Choroid plexus epithelial cell (primary cell): ENCODE measurements around the gene SBSN.

Experiments used
- DNase-seq: peaks from one replicate; pipeline ENCODE4 v3.0.0-alpha.2; 2010; ENCODE audit warnings: low read depth
- H3K4me3 ChIP-seq: 2 replicates; pipeline ENCODE4 v1.5.1; 2011; ENCODE audit warnings: low read depth, mild to moderate bottlenecking, control low read depth, low read length, moderate library complexity
- TF ChIP-seq, protein P1 (sequence below): conservative IDR thresholded peaks from 2 replicates; pipeline ENCODE4 v1.5.1; 2011; ENCODE audit warnings: low read depth, mild to moderate bottlenecking, control low read depth, inconsistent platforms, low read length, moderate library complexity

Gene SBSN

DNA sequence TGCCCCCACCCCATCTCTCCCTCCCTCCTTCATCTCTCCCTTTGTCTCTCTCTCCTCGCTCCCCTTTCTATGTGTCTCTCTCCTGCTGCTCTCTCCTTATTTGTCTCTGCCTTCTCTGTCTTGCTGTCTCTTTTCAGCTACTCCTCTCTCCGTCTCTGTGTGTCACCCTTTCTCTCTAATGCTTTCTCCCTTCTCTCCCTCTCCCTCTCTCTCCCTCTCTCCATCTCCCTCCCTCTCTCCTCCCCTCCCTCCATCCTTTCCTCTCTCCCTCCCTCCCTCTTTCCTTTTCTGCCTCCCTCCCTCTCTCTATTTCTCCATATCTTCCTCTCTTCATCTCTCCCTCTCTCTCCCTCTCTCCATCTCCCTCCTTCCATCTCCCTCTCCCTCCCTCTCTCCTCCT lies 34.7 kb upstream of the SBSN start:
- no peak for DNase-seq
- TF ChIP-seq, protein P1, sequence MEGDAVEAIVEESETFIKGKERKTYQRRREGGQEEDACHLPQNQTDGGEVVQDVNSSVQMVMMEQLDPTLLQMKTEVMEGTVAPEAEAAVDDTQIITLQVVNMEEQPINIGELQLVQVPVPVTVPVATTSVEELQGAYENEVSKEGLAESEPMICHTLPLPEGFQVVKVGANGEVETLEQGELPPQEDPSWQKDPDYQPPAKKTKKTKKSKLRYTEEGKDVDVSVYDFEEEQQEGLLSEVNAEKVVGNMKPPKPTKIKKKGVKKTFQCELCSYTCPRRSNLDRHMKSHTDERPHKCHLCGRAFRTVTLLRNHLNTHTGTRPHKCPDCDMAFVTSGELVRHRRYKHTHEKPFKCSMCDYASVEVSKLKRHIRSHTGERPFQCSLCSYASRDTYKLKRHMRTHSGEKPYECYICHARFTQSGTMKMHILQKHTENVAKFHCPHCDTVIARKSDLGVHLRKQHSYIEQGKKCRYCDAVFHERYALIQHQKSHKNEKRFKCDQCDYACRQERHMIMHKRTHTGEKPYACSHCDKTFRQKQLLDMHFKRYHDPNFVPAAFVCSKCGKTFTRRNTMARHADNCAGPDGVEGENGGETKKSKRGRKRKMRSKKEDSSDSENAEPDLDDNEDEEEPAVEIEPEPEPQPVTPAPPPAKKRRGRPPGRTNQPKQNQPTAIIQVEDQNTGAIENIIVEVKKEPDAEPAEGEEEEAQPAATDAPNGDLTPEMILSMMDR: no peak
- no peak overlapping the region for H3K4me3 ChIP-seq

DNA sequence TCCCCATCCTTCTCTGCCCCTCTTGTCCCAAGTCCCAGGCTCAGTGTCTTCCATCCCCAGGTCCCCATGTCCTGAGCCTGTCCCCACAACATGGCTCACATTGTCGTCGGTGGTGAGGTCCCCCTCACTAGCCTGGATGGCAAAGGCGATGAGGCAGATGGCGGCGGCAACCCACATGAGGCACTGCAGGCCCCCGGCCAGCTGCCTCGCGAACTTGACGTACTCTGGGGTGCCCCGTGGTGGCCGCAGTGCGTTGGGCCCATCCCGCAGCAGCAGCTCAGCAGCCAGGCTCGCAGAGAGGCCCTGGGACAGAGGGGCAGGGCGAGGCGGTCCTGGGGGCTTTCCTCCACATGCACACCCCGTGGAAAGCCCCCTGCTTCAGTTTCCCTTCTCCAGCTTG lies 34.2 kb upstream of the SBSN start:
- H3K4me3 ChIP-seq: no peak overlapping the region
- no peak for DNase-seq
- TF ChIP-seq, protein P1: no peak

DNA sequence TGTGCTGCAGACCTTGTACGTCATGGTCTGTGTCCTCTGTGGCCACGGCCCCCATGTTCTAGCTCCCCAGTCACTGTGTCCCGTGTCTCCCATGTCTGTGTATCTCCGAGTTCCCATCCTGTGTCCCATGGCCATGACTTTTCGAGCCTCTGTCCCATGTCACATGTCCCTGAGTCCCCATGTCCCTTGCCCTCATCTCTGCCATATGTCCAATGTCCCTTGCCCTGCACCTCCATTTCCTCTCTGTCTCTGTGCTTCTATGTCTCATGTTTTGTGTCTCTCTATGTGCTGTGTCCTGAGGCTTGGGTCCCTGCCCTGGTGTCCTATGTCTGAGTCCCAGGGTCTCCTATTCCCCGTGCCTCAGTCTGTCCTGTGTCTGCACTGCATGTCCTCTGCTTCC lies 33.3 kb upstream of the SBSN start:
- DNase-seq: no peak
- no peak overlapping the region for H3K4me3 ChIP-seq
- TF ChIP-seq, protein P1: no peak

DNA sequence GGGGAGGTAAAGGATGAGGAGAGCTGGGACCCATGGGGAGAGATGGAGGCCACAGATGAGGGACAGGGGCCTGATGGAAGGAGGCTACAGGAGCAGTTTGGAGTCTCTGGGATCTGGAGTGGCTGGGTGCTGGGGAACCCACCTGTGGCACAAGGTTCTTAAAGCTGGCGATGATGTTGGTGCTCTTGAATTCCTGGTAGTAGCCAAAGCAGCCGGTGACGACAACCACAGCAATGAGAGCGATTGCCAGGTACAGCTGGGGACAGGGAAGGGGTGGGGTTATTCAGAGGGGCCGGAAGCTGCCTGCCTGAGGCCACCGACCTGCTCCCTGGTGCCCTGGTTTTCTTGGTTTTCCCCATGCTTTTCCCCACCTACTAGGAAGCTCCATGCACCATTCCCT lies 32.6 kb upstream of the SBSN start:
- no peak overlapping the region for H3K4me3 ChIP-seq
- no peak for DNase-seq
- TF ChIP-seq, protein P1: no peak

DNA sequence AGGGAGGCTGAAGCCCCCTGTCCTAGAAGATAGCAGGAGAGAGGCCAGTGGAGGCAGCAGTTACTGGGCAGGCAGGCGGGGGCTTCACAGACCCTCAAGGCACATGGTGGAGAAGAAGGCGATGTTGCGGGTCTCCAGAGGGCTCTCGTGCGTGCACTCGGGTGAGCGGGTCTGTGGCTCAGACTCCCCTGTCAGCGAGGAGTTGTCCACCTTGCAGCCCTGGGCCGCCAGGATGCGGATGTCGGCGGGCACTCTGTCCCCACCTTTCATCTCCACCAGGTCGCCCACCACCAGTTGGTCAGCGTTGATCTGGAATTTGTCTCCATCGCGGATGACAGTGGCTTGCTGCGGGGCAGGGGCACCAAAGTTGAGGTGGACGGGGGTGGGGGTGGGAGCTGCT lies 32.2 kb upstream of the SBSN start:
- no peak overlapping the region for H3K4me3 ChIP-seq
- TF ChIP-seq, protein P1: no peak
- DNase-seq: no peak

DNA sequence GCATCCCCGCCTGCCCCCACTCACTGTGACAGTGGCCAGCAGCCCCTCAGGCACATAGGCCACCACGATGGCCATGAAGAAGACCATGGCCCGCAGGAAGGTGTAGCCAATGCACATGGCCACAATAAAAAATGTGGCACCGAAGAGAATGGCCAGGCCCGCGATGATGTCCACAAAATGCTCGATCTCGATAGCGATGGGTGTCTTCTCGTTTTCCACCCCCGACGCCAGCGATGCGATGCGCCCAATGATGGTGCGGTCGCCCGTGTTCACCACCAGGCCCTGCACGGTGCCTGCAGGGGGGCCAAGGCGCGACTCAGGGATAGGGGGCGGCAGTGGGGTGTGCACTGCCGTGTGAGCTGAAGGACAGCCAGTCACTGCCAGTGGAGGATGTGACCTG lies 31.7 kb upstream of the SBSN start:
- TF ChIP-seq, protein P1: no peak
- DNase-seq: no peak
- no peak overlapping the region for H3K4me3 ChIP-seq

DNA sequence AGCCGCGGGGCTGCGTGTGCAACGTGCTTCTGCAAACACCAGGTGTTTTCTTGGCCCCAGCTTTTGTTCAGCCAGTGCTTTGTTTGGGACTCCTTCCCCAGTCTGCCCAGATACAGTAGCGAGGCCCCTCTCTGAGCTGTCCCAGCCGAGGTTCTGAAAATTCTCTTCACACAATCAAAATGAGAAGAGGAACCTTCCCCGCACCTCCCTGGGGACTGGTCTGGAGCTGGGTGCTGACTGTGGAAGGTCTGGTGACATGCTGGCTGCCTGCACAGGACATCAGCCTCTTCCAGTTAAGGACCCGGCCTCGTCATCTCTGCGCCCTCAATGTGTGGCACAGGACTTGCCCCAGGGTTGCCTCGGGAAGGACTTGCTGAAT lies 31.2 kb upstream of the SBSN start:
- TF ChIP-seq, protein P1: no peak
- no peak for DNase-seq
- no peak overlapping the region for H3K4me3 ChIP-seq
